GM12878 (cell line): Measurements from ENCODE around the gene AP2A2. TPM values are rescaled to one million over a fixed set of nuclear protein-coding genes. Genes with fewer than 3 reads are reported as not detected.

Source experiments
- ATAC-seq: fragments of 200-7000 bp; cut with Tn5 transposase; 3 replicates; pipeline ENCODE4 v1.9.1; 2020; ENCODE audit warnings: mild to moderate bottlenecking, moderate library complexity
- BruUV-seq: library from RNA; stranded (reverse); fragments of 400-500 nt; replicated peaks from 2 replicates; lab custom pipeline; 2021; lab: Mats Ljungman, UMichigan
- CTCF ChIA-PET: fragments of 300-600 bp; sonication (Branson Sonifier 250); formaldehyde crosslinking; extraction: SDS; loops from one replicate; lab custom pipeline; 2021; ENCODE audit warnings: inconsistent platforms; lab: Yijun Ruan, JAX
- POLR2A ChIA-PET: fragments of 350-600 bp; formaldehyde crosslinking; extraction: SDS; loops from one replicate; lab custom pipeline; 2021; ENCODE audit warnings: inconsistent platforms; lab: Charles Lee
- RAD21 ChIA-PET: fragments of 300-600 bp; sonication (Branson Sonifier 250); formaldehyde crosslinking; loops from one replicate; lab custom pipeline; 2023; ENCODE audit warnings: antibody characterized with exemption; ENCODE audit not compliant: unreplicated experiment; lab: Charles Lee
- SMC1A ChIA-PET: fragments of 300-600 bp; sonication (Branson Sonifier 250); formaldehyde crosslinking; loops from one replicate; lab custom pipeline; 2023; ENCODE audit not compliant: unreplicated experiment, uncharacterized antibody; lab: Charles Lee
- DNase-seq: peaks from one replicate; pipeline ENCODE4 v3.0.0-alpha.2; 2011; ENCODE audit warnings: low read depth, low spot score
- FAIRE-seq: peaks from 3 replicates; lab custom pipeline; 2011; peaks lifted over from hg19 to GRCh38; lab: Jason Lieb, UNC
- H2AFZ ChIP-seq: 2 replicates; pipeline ENCODE4 v1.6.0; 2011; ENCODE audit warnings: low read depth, low read length, control low read depth; ENCODE audit not compliant: control insufficient read depth
- H3K27ac ChIP-seq: 2 replicates; pipeline ENCODE4 v1.5.1; 2011; ENCODE audit warnings: control low read depth; ENCODE audit not compliant: control insufficient read depth, insufficient read depth
- H3K27me3 ChIP-seq, 2 experiments: replicated peaks in 1 of 2; 2 replicates each; pipeline versions ENCODE4 v1.6.0 to v1.6.1; 2011; ENCODE audit warnings: low read length in 1 of 2; ENCODE audit not compliant: control insufficient read depth in 2 of 2, insufficient read depth in 2 of 2
- H3K36me3 ChIP-seq, 2 experiments: 2 replicates each; pipeline ENCODE4 v1.5.1; 2011; ENCODE audit warnings: low read length in 1 of 2; ENCODE audit not compliant: control insufficient read depth in 2 of 2, insufficient read depth in 2 of 2
- H3K4me1 ChIP-seq: 2 replicates; pipeline ENCODE4 v1.6.1; 2011; ENCODE audit warnings: mild to moderate bottlenecking, low read length, moderate library complexity, mixed read lengths; ENCODE audit not compliant: control insufficient read depth, insufficient read depth
- H3K4me2 ChIP-seq: 2 replicates; pipeline ENCODE4 v1.6.0; 2011; ENCODE audit warnings: control low read depth; ENCODE audit not compliant: control insufficient read depth, insufficient read depth
- H3K4me3 ChIP-seq: fragments of 200-600 bp; sonication (generic); 2 replicates; pipeline ENCODE4 v1.5.1; 2016
- H3K79me2 ChIP-seq: 2 replicates; pipeline ENCODE4 v1.6.0; 2011; ENCODE audit warnings: low read length; ENCODE audit not compliant: control insufficient read depth, insufficient read depth
- H3K9ac ChIP-seq: 2 replicates; pipeline ENCODE4 v1.8.0; 2011; ENCODE audit warnings: low read length, control low read depth, mixed read lengths; ENCODE audit not compliant: control insufficient read depth, insufficient read depth
- H3K9me3 ChIP-seq: replicated peaks from 3 replicates; pipeline ENCODE4 v1.5.1; 2011; ENCODE audit warnings: mild to moderate bottlenecking, low read length; ENCODE audit not compliant: control insufficient read depth, insufficient read depth
- H4K20me1 ChIP-seq: 2 replicates; pipeline ENCODE4 v1.6.0; 2011; ENCODE audit not compliant: control insufficient read depth, insufficient read depth
- EP300 ChIP-seq, 2 experiments: fragments of 150-350 bp in 1 of 2; IDR thresholded peaks; 2 replicates each; pipeline ENCODE4 v1.6.1; 2011 to 2012; ENCODE audit warnings: low read depth in 2 of 2, low read length in 2 of 2, borderline replicate concordance in 1 of 2, improper control_type of control experiment in 1 of 2, inconsistent platforms in 1 of 2; ENCODE audit not compliant: control insufficient read depth in 1 of 2
- ESRRA ChIP-seq: IDR thresholded peaks from 2 replicates; pipeline ENCODE4 v1.6.1; 2012; ENCODE audit warnings: mild to moderate bottlenecking, low read length, improper control_type of control experiment
- FOS ChIP-seq: IDR thresholded peaks from 3 replicates; pipeline ENCODE4 v1.6.1; 2011; ENCODE audit warnings: borderline replicate concordance; ENCODE audit not compliant: insufficient read length; ENCODE audit errors: extremely low read depth
- HDAC6 ChIP-seq: fragments of 200-600 bp; sonication (generic); IDR thresholded peaks from one replicate; pipeline ENCODE4 v1.8.0; 2017; ENCODE audit warnings: antibody characterized with exemption; ENCODE audit not compliant: unreplicated experiment
- MYC ChIP-seq: IDR thresholded peaks from 2 replicates; pipeline ENCODE4 v1.6.1; 2011; ENCODE audit warnings: mild to moderate bottlenecking, low read length, moderate library complexity, inconsistent platforms; ENCODE audit not compliant: insufficient read depth, insufficient replicate concordance, insufficient read length, severe bottlenecking
- SMAD5 ChIP-seq: IDR thresholded peaks from 2 replicates; pipeline ENCODE4 v1.6.1; 2016; ENCODE audit warnings: antibody characterized with exemption, low read depth
- SPI1 ChIP-seq: IDR thresholded peaks from 2 replicates; pipeline ENCODE4 v1.6.1; 2011; ENCODE audit warnings: low read depth, mild to moderate bottlenecking, low read length, moderate library complexity, borderline replicate concordance; ENCODE audit not compliant: insufficient read depth
- STAT1 ChIP-seq: fragments of 450-650 bp; conservative IDR thresholded peaks from 2 replicates; pipeline ENCODE4 v1.6.1; 2014; ENCODE audit warnings: antibody characterized with exemption, mild to moderate bottlenecking
- USF2 ChIP-seq: IDR thresholded peaks from 2 replicates; pipeline ENCODE4 v1.6.1; 2011; ENCODE audit warnings: low read depth, low read length, improper control_type of control experiment, borderline replicate concordance
- WGBS: methylation state at CpG from one replicate; pipeline ENCODE4 v1.1.6; 2016; ENCODE audit warnings: low lambda C conversion rate; ENCODE audit not compliant: insufficient replicate concordance, insufficient coverage; ENCODE audit errors: missing lambda C conversion rate; 5-methylcytosine and 5-hydroxymethylcytosine counted together
- in situ Hi-C: fragments of 300-500 bp; cut with MboI; formaldehyde crosslinking; loops from 9 replicates; pipeline ENCODE4 v1.14.3; 2018; ENCODE audit warnings: mixed read lengths
- intact Hi-C: fragments of 100-400 bp; cut with micrococcal nuclease; formaldehyde crosslinking; loops from one replicate; pipeline ENCODE4 v1.14.2; 2022; ENCODE audit not compliant: unreplicated experiment
- polyA plus RNA-seq, 11 experiments: library from polyadenylated mRNA; depleted of rRNA in 4 of 11; unstranded in 6 of 11; stranded (reverse) in 5 of 11; fragments of >200 nt; fragmentation: Nextera tagmentation in 4 of 11; fragmentation: Illumina TruSeq in 1 of 11; extraction: Ambion mirVana in 4 of 11; extraction: Trizol in 1 of 11; gene quantifications; 1 replicate in 1 of 11; 2 replicates in 10 of 11; pipeline versions ENCODE4 v1.2.1 to v1.2.3, GENCODE V29; 2011 to 2016; ENCODE audit warnings: inconsistent platforms in 2 of 11, missing spikeins in 2 of 11, low read depth in 1 of 11
- total RNA-seq, 4 experiments: library from RNA; depleted of rRNA in 3 of 4; stranded (reverse); fragments of >200 nt in 3 of 4; fragmentation: Illumina TruSeq in 1 of 4; extraction: Trizol in 1 of 4; gene quantifications; 2 replicates each; pipeline versions ENCODE4 v1.2.1 to v1.2.3, GENCODE V29; 2013 to 2021
- TF ChIP-seq, protein P1 (sequence below): IDR thresholded peaks from 2 replicates; pipeline ENCODE4 v1.6.1; 2012; ENCODE audit warnings: low read length, inconsistent platforms

Gene AP2A2
- total and polyA plus RNA-seq, 10 of the 15 experiments (the other 5 are each of a cell fraction or from before 2014, with no cell fraction given) = 0.58 to 48.8 (median 18.2) TPM

GRCh38 chr11:923691-924405 is 1.8 kb upstream of the AP2A2 start (continued):
- TF ChIP-seq SPI1 = no peak

- no peak for FAIRE-seq
- Histone ChIP-seq H3K4me1 (peaks cover 7% of the 10 kb centered on the region; the same call in 1 of the 2 replicates), H3K4me3 (no peak overlapping the region), H3K36me3 (no peaks in the 10 kb centered on the region)
- TF ChIP-seq MYC (no peak), ESRRA (no peak), EP300 (IDR thresholded peaks at IDR 0.05; ENCODE audit: borderline replicate concordance in 1 of 2, control insufficient read depth in 1 of 2, low read depth in 2 of 2, low read length in 2 of 2) (no peak), HDAC6 (no peak), STAT1 (no peak), SMAD5 (no peak), FOS (no peak), USF2 (no peak)
- TF ChIP-seq, protein P1, sequence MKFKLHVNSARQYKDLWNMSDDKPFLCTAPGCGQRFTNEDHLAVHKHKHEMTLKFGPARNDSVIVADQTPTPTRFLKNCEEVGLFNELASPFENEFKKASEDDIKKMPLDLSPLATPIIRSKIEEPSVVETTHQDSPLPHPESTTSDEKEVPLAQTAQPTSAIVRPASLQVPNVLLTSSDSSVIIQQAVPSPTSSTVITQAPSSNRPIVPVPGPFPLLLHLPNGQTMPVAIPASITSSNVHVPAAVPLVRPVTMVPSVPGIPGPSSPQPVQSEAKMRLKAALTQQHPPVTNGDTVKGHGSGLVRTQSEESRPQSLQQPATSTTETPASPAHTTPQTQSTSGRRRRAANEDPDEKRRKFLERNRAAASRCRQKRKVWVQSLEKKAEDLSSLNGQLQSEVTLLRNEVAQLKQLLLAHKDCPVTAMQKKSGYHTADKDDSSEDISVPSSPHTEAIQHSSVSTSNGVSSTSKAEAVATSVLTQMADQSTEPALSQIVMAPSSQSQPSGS = no peak
- TF ChIP-seq, all 136 proteins: peak for 0
- no peak overlapping the region for H3K9ac ChIP-seq
- SMC1A ChIA-PET = no interaction called here
- H3K27ac ChIP-seq = no peak overlapping the region
- no peaks in the 10 kb centered on the region for H3K9me3 ChIP-seq
- in situ Hi-C loops (no loop called here), intact Hi-C loops (loop anchor here (5.0 kb wide), 1 partner anchor 128 kb away; no protein-coding TSS in a partner anchor)
- no peaks in the 10 kb centered on the region for H3K27me3 ChIP-seq
- H2AFZ ChIP-seq = no peak overlapping the region
- H4K20me1 ChIP-seq = no peaks in the 10 kb centered on the region
- peaks cover 29% of the 10 kb centered on the region for H3K79me2 ChIP-seq
- DNase-seq (no peak), ATAC-seq (no peak)
- WGBS = 88% methylated on average over 18 of the region's 18 CpGs
- POLR2A ChIA-PET = interaction anchor here (0.7 kb wide), 1 partner anchor 15 kb away, joined by 3 read pairs; no protein-coding TSS in a partner anchor
- RAD21 ChIA-PET = interaction anchor here (1.2 kb wide), 1 partner anchor 14 kb away, joined by 3 read pairs; the partner anchor contains the start of gene CHID1
- H3K4me2 ChIP-seq = no peak overlapping the region
- BruUV-seq = no TSS peak
- CTCF ChIA-PET = interaction anchor here (0.8 to 1.6 kb wide), 4 partner anchors 17 to 127 kb away, joined by 3 to 5 read pairs (median 3); no protein-coding TSS in a partner anchor
Observed at GRCh38 chr11:924406-925157, 1.1 kb upstream of the AP2A2 start.
